ENCODE data around the gene HCN2.

Gene HCN2

DNA sequence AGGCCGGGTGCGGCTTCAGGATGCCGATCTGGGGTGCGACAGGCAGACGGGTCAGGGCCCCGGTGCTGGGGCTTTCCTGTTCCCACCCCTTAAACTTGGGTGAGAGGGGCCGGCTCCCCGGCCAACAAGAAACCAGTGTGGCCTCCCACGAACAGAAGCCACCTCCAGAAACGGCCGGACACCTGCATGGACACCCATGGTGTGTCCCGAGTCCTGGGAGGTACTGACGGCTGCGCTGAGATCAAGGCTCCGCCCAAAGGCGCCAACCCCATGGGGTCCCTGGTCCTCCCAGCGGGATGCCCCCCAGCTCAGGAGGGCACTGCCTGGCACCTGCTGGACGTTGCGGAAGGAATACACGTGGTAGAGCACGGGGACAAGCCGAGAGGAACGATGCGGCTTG, 32.1 kb downstream of the HCN2 start:
- Histone ChIP-seq H3K27ac (no peak overlapping the region), H3K4me3 (ENCODE audit: low read depth in 1 of 2, low read length in 1 of 2) (no peak overlapping the region), H3K36me3 (peaks cover 80% of the 10 kb centered on the region), H3K27me3 (peaks cover 6% of the 10 kb centered on the region), H3K9me3 (no peaks in the 10 kb centered on the region), H3K4me1 (ENCODE audit: control insufficient read depth in 1 of 2, insufficient read depth in 1 of 2, low read depth in 1 of 2, low read length in 1 of 2) (no peaks in the 10 kb centered on the region)
- TF ChIP-seq CTCF (IDR thresholded peaks at IDR 0.05) = no peak

DNA sequence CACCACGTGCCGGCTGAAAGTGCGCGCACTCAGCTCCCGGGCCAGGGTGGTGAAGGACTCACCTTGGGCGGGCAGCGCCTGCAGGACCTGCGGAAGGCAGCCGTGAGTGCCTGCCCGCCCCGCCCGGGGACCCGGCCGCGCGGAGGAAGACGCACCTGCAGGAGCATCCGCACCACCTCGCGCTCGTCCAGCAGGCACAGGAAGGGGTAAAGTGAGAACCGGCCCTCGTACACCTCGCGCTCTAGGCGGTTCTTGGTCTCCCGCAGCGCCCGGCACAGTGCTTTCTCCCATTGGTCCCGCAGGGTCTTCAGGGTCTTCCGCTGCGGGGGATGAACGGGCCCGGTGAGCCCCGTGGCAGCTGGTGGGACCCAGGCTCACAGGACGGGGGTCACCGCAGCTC, 33.0 kb downstream of the HCN2 start:
- H3K9me3 ChIP-seq = no peaks in the 10 kb centered on the region
- TF ChIP-seq CTCF (IDR thresholded peaks at IDR 0.05) = no peak
- no peak overlapping the region for H3K4me3 ChIP-seq (ENCODE audit: low read depth in 1 of 2, low read length in 1 of 2)
- no peaks in the 10 kb centered on the region for H3K4me1 ChIP-seq (ENCODE audit: control insufficient read depth in 1 of 2, insufficient read depth in 1 of 2, low read depth in 1 of 2, low read length in 1 of 2)
- H3K27me3 ChIP-seq = no peaks in the 10 kb centered on the region
- H3K36me3 ChIP-seq = peaks cover 72% of the 10 kb centered on the region
- no peak overlapping the region for H3K27ac ChIP-seq

DNA sequence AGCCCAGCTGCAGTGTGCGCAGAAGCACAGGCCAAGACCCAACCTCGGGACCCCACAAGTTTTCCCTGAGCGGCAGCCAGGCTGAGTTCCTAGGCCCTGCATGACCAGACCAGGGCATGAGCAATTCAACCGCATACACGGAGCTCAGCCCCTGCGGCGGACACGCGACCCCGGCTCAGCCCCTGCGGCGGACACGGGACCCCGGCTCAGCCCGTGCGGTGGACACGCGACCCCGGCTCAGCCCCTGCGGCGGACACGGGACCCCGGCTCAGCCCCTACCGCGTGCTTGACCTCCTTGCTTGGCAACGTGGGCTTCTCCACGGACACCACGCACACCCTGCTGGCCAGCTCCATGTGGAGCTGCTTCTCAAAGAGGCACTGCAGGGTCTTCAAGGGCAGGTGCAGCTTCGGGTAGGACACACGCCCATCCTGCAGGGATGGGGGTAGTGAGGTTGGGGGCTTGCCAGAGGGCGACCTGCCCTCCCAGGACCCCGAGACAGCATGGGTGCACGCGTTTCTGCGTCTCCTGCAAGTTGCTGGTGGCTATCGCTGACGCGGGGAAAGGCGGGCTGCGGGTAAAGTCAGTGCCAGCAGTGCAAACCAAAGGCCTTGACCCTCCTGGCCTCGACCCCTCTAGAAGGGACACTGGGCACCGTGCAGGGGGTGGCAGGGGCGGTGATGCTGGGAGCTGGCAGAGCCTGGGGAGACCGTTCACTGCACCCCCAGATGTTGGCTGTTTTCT, 33.7 kb downstream of the HCN2 start:
- H3K27me3 ChIP-seq = no peaks in the 10 kb centered on the region
- no peak for TF ChIP-seq CTCF (IDR thresholded peaks at IDR 0.05)
- H3K4me1 ChIP-seq (ENCODE audit: control insufficient read depth in 1 of 2, insufficient read depth in 1 of 2, low read depth in 1 of 2, low read length in 1 of 2) = no peaks in the 10 kb centered on the region
- H3K36me3 ChIP-seq = peaks cover 65% of the 10 kb centered on the region
- no peak overlapping the region for H3K4me3 ChIP-seq (ENCODE audit: low read depth in 1 of 2, low read length in 1 of 2)
- no peaks in the 10 kb centered on the region for H3K9me3 ChIP-seq
- no peak overlapping the region for H3K27ac ChIP-seq

DNA sequence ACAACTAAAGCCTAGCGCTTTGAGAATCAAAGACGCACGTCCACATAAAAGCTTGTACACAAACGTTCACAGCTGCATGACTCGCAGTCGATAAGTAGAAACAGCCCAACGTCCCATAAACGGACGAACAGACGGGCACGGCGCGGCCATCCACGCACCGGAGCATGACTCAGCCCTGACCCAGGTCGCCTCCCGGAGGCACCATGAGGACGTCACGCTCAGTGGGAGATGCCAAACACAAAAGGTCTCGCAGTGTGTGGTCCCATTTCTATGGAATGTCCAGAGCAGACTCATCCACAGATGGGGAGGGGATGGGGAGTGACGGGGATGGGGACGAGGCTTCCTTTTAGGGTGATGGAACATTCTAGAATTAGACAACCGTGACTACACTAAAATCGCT, 34.3 kb downstream of the HCN2 start:
- peaks cover 59% of the 10 kb centered on the region for H3K36me3 ChIP-seq
- H3K9me3 ChIP-seq = no peaks in the 10 kb centered on the region
- no peak overlapping the region for H3K27ac ChIP-seq
- TF ChIP-seq CTCF (IDR thresholded peaks at IDR 0.05) = no peak
- no peaks in the 10 kb centered on the region for H3K27me3 ChIP-seq
- no peak overlapping the region for H3K4me3 ChIP-seq (ENCODE audit: low read depth in 1 of 2, low read length in 1 of 2)
- no peaks in the 10 kb centered on the region for H3K4me1 ChIP-seq (ENCODE audit: control insufficient read depth in 1 of 2, insufficient read depth in 1 of 2, low read depth in 1 of 2, low read length in 1 of 2)

GRCh38 chr19:624433-625109, 34.9 kb downstream of the HCN2 start:
- no peak overlapping the region for H3K4me3 ChIP-seq (ENCODE audit: low read depth in 1 of 2, low read length in 1 of 2)
- no peaks in the 10 kb centered on the region for H3K4me1 ChIP-seq (ENCODE audit: control insufficient read depth in 1 of 2, insufficient read depth in 1 of 2, low read depth in 1 of 2, low read length in 1 of 2)
- no peak for TF ChIP-seq CTCF (IDR thresholded peaks at IDR 0.05)
- H3K9me3 ChIP-seq = no peaks in the 10 kb centered on the region
- H3K36me3 ChIP-seq = peaks cover 55% of the 10 kb centered on the region
- H3K27me3 ChIP-seq = no peaks in the 10 kb centered on the region
- H3K27ac ChIP-seq = no peak overlapping the region

Measured in neutrophil (primary cell).